ENCODE results near the gene CD8A.
"Not testable (repeated sequence)": the region's sequence is repeated elsewhere in the genome, so short reads cannot be mapped to it uniquely, and the experiment has no call there.

GRCh38 chr2:86839455-86839854, 48.7 kb upstream of the CD8A start:
- TF ChIP-seq, protein P1, sequence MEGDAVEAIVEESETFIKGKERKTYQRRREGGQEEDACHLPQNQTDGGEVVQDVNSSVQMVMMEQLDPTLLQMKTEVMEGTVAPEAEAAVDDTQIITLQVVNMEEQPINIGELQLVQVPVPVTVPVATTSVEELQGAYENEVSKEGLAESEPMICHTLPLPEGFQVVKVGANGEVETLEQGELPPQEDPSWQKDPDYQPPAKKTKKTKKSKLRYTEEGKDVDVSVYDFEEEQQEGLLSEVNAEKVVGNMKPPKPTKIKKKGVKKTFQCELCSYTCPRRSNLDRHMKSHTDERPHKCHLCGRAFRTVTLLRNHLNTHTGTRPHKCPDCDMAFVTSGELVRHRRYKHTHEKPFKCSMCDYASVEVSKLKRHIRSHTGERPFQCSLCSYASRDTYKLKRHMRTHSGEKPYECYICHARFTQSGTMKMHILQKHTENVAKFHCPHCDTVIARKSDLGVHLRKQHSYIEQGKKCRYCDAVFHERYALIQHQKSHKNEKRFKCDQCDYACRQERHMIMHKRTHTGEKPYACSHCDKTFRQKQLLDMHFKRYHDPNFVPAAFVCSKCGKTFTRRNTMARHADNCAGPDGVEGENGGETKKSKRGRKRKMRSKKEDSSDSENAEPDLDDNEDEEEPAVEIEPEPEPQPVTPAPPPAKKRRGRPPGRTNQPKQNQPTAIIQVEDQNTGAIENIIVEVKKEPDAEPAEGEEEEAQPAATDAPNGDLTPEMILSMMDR (IDR thresholded peaks at IDR 0.05; ENCODE audit: low read depth, low read length, poor library complexity, severe bottlenecking) = not testable (repeated sequence)
- not testable (repeated sequence) for TF ChIP-seq EZH2phosphoT487 (IDR thresholded peaks at IDR 0.05; ENCODE audit: borderline replicate concordance, low read length)
